ENCODE results near the gene GLP2R.

Gene GLP2R

GRCh38 chr17:9932491-9932890 is 106.8 kb downstream of the GLP2R start:
- DNase-seq (ENCODE audit: low read depth) = no peak
- no peak for TF ChIP-seq CTCF (IDR thresholded peaks at IDR 0.05; ENCODE audit: low read depth, low read length, missing control alignments)
- H3K4me3 ChIP-seq (ENCODE audit: low read depth, low read length) = no peak overlapping the region

- TF ChIP-seq CTCF (IDR thresholded peaks at IDR 0.05; ENCODE audit: low read depth, low read length, missing control alignments) = no peak
- DNase-seq (ENCODE audit: low read depth) = no peak
- no peak overlapping the region for H3K4me3 ChIP-seq (ENCODE audit: low read depth, low read length)
Measured at GRCh38 chr17:9934331-9934730, 108.6 kb downstream of the GLP2R start.

- TF ChIP-seq CTCF (IDR thresholded peaks at IDR 0.05; ENCODE audit: low read depth, low read length, missing control alignments) = no peak
- no peak overlapping the region for H3K4me3 ChIP-seq (ENCODE audit: low read depth, low read length)
- DNase-seq (ENCODE audit: low read depth) = no peak
Measured at GRCh38 chr17:9935408-9935807, 109.7 kb downstream of the GLP2R start.

GRCh38 chr17:9936095-9936494 is 110.4 kb downstream of the GLP2R start:
- H3K4me3 ChIP-seq (ENCODE audit: low read depth, low read length) = no peak overlapping the region
- no peak for DNase-seq (ENCODE audit: low read depth)
- TF ChIP-seq CTCF (IDR thresholded peaks at IDR 0.05; ENCODE audit: low read depth, low read length, missing control alignments) = no peak

- no peak for TF ChIP-seq CTCF (IDR thresholded peaks at IDR 0.05; ENCODE audit: low read depth, low read length, missing control alignments)
- DNase-seq (ENCODE audit: low read depth) = no peak
- H3K4me3 ChIP-seq (ENCODE audit: low read depth, low read length) = no peak overlapping the region
Measured at GRCh38 chr17:9937241-9937761, 111.6 kb downstream of the GLP2R start.

GRCh38 chr17:9937901-9938300 is 112.2 kb downstream of the GLP2R start:
- no peak for DNase-seq (ENCODE audit: low read depth)
- no peak overlapping the region for H3K4me3 ChIP-seq (ENCODE audit: low read depth, low read length)
- no peak for TF ChIP-seq CTCF (IDR thresholded peaks at IDR 0.05; ENCODE audit: low read depth, low read length, missing control alignments)

GRCh38 chr17:9938764-9939163 is 113.0 kb downstream of the GLP2R start:
- H3K4me3 ChIP-seq (ENCODE audit: low read depth, low read length) = no peak overlapping the region
- no peak for DNase-seq (ENCODE audit: low read depth)
- TF ChIP-seq CTCF (IDR thresholded peaks at IDR 0.05; ENCODE audit: low read depth, low read length, missing control alignments) = no peak
